CD4-positive, alpha-beta T cell treated with Interleukin-17A for 1 hour (primary cell): ENCODE data around the gene LGALS9B.
"Not testable (repeated sequence)": the region's sequence is repeated elsewhere in the genome, so short reads cannot be mapped to it uniquely, and the experiment has no call there.

ENCODE experiments used
- DNase-seq: peaks from one replicate; pipeline ENCODE4 v3.0.0-alpha.2; 2020

LGALS9B gene

GRCh38 chr17:20466553-20466952 is 786 bp downstream of the LGALS9B start:
- DNase-seq, result not testable (repeated sequence)

GRCh38 chr17:20465535-20465934 is 1.8 kb downstream of the LGALS9B start:
- not testable (repeated sequence) for DNase-seq

GRCh38 chr17:20464854-20465414 is 2.4 kb downstream of the LGALS9B start:
- DNase-seq, result not testable (repeated sequence)

- not testable (repeated sequence) for DNase-seq
Observed at GRCh38 chr17:20462158-20462557, 5.2 kb downstream of the LGALS9B start.

GRCh38 chr17:20457848-20458381 is 9.4 kb downstream of the LGALS9B start:
- DNase-seq, result not testable (repeated sequence)

GRCh38 chr17:20455106-20455505 is 12.2 kb downstream of the LGALS9B start:
- not testable (repeated sequence) for DNase-seq

GRCh38 chr17:20453820-20454434 is 13.4 kb downstream of the LGALS9B start:
- DNase-seq, result not testable (repeated sequence)

- DNase-seq, result peak; percentile 1
Observed at GRCh38 chr17:20450852-20451251, 16.5 kb downstream of the LGALS9B start.

GRCh38 chr17:20447534-20448321 is 19.6 kb downstream of the LGALS9B start:
- DNase-seq, result not testable (repeated sequence)

GRCh38 chr17:20446895-20447294 is 20.4 kb downstream of the LGALS9B start:
- peak; percentile 0 for DNase-seq

- not testable (repeated sequence) for DNase-seq
Observed at GRCh38 chr17:20444581-20445236, 22.6 kb downstream of the LGALS9B start.

- not testable (repeated sequence) for DNase-seq
Observed at GRCh38 chr17:20444173-20444572, 23.2 kb downstream of the LGALS9B start.

- not testable (repeated sequence) for DNase-seq
Observed at GRCh38 chr17:20443632-20444031, 23.7 kb downstream of the LGALS9B start.

GRCh38 chr17:20440665-20441064 is 26.7 kb downstream of the LGALS9B start:
- DNase-seq, result not testable (repeated sequence)

GRCh38 chr17:20435166-20435565 is 32.2 kb downstream of the LGALS9B start:
- DNase-seq, result not testable (repeated sequence)

- not testable (repeated sequence) for DNase-seq
Observed at GRCh38 chr17:20433382-20433781, 34.0 kb downstream of the LGALS9B start.

GRCh38 chr17:20427264-20427663 is 40.1 kb downstream of the LGALS9B start:
- not testable (repeated sequence) for DNase-seq

GRCh38 chr17:20422826-20423225 is 44.5 kb downstream of the LGALS9B start:
- DNase-seq, result not testable (repeated sequence)

GRCh38 chr17:20418838-20419237 is 48.5 kb downstream of the LGALS9B start:
- not testable (repeated sequence) for DNase-seq

- not testable (repeated sequence) for DNase-seq
Observed at GRCh38 chr17:20417492-20418080, 49.8 kb downstream of the LGALS9B start.

- not testable (repeated sequence) for DNase-seq
Observed at GRCh38 chr17:20416381-20416911, 50.9 kb downstream of the LGALS9B start.

GRCh38 chr17:20415479-20415878 is 51.9 kb downstream of the LGALS9B start:
- not testable (repeated sequence) for DNase-seq
